G401 (cell line): ENCODE measurements around the gene SAC3D1. TPM values are rescaled to one million over a fixed set of nuclear protein-coding genes. Genes with fewer than 3 reads are reported as not detected.
"Not testable (repeated sequence)": the region's sequence is repeated elsewhere in the genome, so short reads cannot be mapped to it uniquely, and the experiment has no call there.

Experiments used
- DNase-seq: peaks from one replicate; pipeline ENCODE4 v3.0.0-alpha.2; 2015; ENCODE audit warnings: low spot score
- in situ Hi-C: cut with HindIII; loops from 2 replicates; pipeline ENCODE4 v1.10.0; 2016; ENCODE audit warnings: low sequenced_read_pairs, mixed read lengths
- total RNA-seq: library from RNA; depleted of rRNA; stranded (reverse); fragments of >200 nt; shearing (Covaris generic); gene quantifications from 2 replicates; pipeline ENCODE4 v1.2.3, GENCODE V29; 2014

Gene SAC3D1
- total RNA-seq, 1 experiment from 2014 or later, result 52.9 TPM

GRCh38 chr11:65021003-65021402 lies 20.0 kb upstream of the SAC3D1 start:
- DNase-seq, result no peak
- in situ Hi-C loops, result no loop called here

GRCh38 chr11:65021509-65021908 lies 19.5 kb upstream of the SAC3D1 start:
- in situ Hi-C loops, result no loop called here

GRCh38 chr11:65023502-65023901 lies 17.5 kb upstream of the SAC3D1 start:
- DNase-seq, in situ Hi-C loops: not testable (repeated sequence)

More at GRCh38 chr11:65021509-65021908, 19.5 kb upstream of the SAC3D1 start:
- DNase-seq, result no peak

GRCh38 chr11:65026810-65027209 lies 14.2 kb upstream of the SAC3D1 start:
- in situ Hi-C loops, result no loop called here
- DNase-seq, result no peak

- in situ Hi-C loops, result no loop called here
- peak; percentile 99 for DNase-seq
Observed at GRCh38 chr11:65027213-65028067, 13.6 kb upstream of the SAC3D1 start, which contains the start of gene SNX15. SNX15 (plus strand) TSS chr11:65027439; CDS start chr11:65027538, 99 bp downstream.

GRCh38 chr11:65032216-65032615 lies 8.8 kb upstream of the SAC3D1 start:
- in situ Hi-C loops, result no loop called here
- no peak for DNase-seq

GRCh38 chr11:65034423-65034822 lies 6.6 kb upstream of the SAC3D1 start:
- in situ Hi-C loops, result no loop called here

GRCh38 chr11:65035579-65035978 lies 5.4 kb upstream of the SAC3D1 start:
- in situ Hi-C loops, result no loop called here
- no peak for DNase-seq

More at GRCh38 chr11:65034423-65034822, 6.6 kb upstream of the SAC3D1 start:
- DNase-seq, result no peak

- in situ Hi-C loops, result no loop called here
- DNase-seq, result peak; percentile 71
Observed at GRCh38 chr11:65036931-65037330, 4.1 kb upstream of the SAC3D1 start.

GRCh38 chr11:65040520-65040846 lies 527 bp upstream of the SAC3D1 start:
- DNase-seq, result no peak
- in situ Hi-C loops, result no loop called here

GRCh38 chr11:65042891-65043290 lies 1.9 kb downstream of the SAC3D1 start:
- DNase-seq, result no peak
- in situ Hi-C loops, result no loop called here

- in situ Hi-C loops, result no loop called here
- DNase-seq, result peak; percentile 27
Observed at GRCh38 chr11:65043881-65044501, 3.0 kb downstream of the SAC3D1 start.

GRCh38 chr11:65045061-65045460 lies 4.1 kb downstream of the SAC3D1 start:
- no peak for DNase-seq
- in situ Hi-C loops, result no loop called here

- in situ Hi-C loops, result no loop called here
- no peak for DNase-seq
Observed at GRCh38 chr11:65045728-65046127, 4.7 kb downstream of the SAC3D1 start.

GRCh38 chr11:65047581-65048422 lies 6.8 kb downstream of the SAC3D1 start:
- DNase-seq, result no peak
- in situ Hi-C loops, result no loop called here

GRCh38 chr11:65051398-65051858 lies 10.4 kb downstream of the SAC3D1 start:
- in situ Hi-C loops, result no loop called here
- DNase-seq, result no peak

- DNase-seq, result no peak
- in situ Hi-C loops, result no loop called here
Observed at GRCh38 chr11:65053827-65054508, 13.0 kb downstream of the SAC3D1 start.

GRCh38 chr11:65055538-65055937 lies 14.5 kb downstream of the SAC3D1 start:
- in situ Hi-C loops, result no loop called here
- no peak for DNase-seq

GRCh38 chr11:65056999-65057398 lies 16.0 kb downstream of the SAC3D1 start:
- DNase-seq, result no peak
- in situ Hi-C loops, result no loop called here
